PC-9 (cell line): ENCODE measurements around the gene KIAA1328.

Experiments
- EZH2 ChIP-seq: fragments of 200-600 bp; sonication (generic); IDR thresholded peaks from 2 replicates; pipeline ENCODE4 v1.8.0; 2017; ENCODE audit warnings: antibody characterized with exemption, low read depth
- TF ChIP-seq, protein P1 (sequence below): fragments of 200-600 bp; sonication (generic); conservative IDR thresholded peaks from 2 replicates; pipeline ENCODE4 v1.6.1; 2017; ENCODE audit warnings: mixed run types, antibody characterized with exemption, mild to moderate bottlenecking, moderate library complexity

DNA sequence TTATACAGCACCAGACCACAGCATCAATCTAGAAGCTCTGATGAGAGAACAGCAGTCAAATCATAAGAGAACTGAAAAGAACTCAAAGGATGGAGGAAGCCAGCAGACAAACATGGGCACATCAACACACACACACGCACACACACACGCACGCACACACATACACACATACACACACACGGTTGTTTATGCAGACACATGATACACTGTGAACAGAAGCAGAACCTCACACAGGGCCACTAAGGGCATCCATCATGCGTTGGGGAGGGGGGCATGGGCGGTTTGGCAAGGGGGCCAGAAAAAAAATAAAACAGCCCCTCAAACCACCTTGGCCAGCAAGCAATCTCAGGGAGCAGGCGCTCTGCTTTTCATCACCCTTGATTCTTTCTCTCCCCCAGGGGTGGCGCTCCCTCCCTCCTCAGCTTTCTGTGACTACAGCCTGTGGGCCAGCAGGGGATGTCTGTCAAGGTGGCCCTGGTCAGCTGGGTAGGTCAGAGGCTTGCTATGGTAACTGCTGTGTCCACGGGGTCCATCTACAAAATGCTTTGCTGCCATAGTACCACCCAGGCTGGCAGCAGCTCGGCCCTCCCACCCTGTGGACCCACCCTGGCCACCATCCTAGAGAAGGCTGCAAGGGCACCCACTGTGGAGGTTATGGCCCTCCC lies 418.7 kb downstream of the KIAA1328 start:
- TF ChIP-seq, protein P1, sequence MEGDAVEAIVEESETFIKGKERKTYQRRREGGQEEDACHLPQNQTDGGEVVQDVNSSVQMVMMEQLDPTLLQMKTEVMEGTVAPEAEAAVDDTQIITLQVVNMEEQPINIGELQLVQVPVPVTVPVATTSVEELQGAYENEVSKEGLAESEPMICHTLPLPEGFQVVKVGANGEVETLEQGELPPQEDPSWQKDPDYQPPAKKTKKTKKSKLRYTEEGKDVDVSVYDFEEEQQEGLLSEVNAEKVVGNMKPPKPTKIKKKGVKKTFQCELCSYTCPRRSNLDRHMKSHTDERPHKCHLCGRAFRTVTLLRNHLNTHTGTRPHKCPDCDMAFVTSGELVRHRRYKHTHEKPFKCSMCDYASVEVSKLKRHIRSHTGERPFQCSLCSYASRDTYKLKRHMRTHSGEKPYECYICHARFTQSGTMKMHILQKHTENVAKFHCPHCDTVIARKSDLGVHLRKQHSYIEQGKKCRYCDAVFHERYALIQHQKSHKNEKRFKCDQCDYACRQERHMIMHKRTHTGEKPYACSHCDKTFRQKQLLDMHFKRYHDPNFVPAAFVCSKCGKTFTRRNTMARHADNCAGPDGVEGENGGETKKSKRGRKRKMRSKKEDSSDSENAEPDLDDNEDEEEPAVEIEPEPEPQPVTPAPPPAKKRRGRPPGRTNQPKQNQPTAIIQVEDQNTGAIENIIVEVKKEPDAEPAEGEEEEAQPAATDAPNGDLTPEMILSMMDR: no peak
- TF ChIP-seq EZH2: no peak
